ENCODE data around the gene SLA2. TPM values are rescaled to one million over a fixed set of nuclear protein-coding genes. Genes with fewer than 3 reads are reported as not detected.
A peak's percentile ranks its signal among the peaks of the same experiment; 100 is the strongest.

Gene SLA2
- polyA plus RNA-seq, 1 of the 3 experiments (the other 2 are of a cell fraction): not detected

DNA sequence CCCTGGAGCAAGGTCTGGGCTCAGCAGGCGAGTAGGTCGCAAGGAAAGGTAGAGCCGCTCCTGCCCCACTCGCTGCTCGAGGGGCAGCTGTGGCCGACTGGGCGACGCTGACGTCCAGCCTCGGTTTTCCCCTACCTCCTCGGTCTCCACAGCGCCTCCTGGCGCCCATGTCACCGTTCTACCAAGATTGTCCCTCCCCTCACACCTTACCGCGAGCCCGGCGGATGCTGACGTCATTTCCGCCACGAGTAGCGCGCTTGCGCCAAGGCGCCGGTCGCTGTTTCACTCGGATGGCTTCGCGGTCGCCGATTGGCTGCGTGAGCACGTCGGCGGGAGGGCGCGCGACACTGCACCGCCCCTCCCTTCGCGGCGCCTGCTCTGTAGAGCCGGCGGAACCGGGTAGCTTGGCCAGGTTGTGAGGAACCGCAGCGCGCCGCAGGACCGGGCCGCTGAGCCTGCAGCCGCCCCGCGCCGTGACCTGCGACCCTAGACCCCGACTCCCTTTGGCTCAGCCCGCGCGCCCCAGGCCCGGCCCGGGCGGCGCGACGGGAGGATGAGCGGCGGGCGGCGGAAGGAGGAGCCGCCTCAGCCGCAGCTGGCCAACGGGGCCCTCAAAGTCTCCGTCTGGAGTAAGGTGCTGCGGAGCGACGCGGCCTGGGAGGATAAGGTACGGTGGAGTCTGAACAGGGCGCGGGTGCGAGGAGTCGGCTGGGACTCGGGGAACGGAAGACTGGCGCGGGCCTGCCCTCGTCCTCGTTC, 40.4 kb downstream of the SLA2 start, which contains the start of gene RAB5IF (continued):
- TF ChIP-seq RCOR1 (IDR thresholded peaks at IDR 0.05; ENCODE audit: low read length) (no peak), MXI1 (IDR thresholded peaks at IDR 0.05; ENCODE audit: low read depth, low read length) (0 out of 2 replicates have a peak, but pooled peaks have one; percentile 55), TCF12 (IDR thresholded peaks at IDR 0.05) (no peak), SMC3 (IDR thresholded peaks at IDR 0.05; ENCODE audit: low read depth, low read length) (peak; percentile 87), RXRA (IDR thresholded peaks at IDR 0.05; ENCODE audit: borderline replicate concordance, low read depth) (no peak), EP300 (IDR thresholded peaks at IDR 0.05; ENCODE audit: borderline replicate concordance in 1 of 2, low read depth in 1 of 2, low read length in 1 of 2) (no peak; a peak in 1 of 4 replicates), GABPA (IDR thresholded peaks at IDR 0.05; ENCODE audit: low read depth) (peak; percentile 91), CHD2 (IDR thresholded peaks at IDR 0.05; ENCODE audit: low read length, partially characterized antibody) (peak; percentile 90), POLR2AphosphoS5 (IDR thresholded peaks at IDR 0.05; ENCODE audit: low read depth, low read length) (peak; percentile 80), FOXM1 (IDR thresholded peaks at IDR 0.05; ENCODE audit: low read depth) (no peak), NFIC (IDR thresholded peaks at IDR 0.05; ENCODE audit: borderline replicate concordance) (no peak), USF1 (IDR thresholded peaks at IDR 0.05; ENCODE audit: borderline replicate concordance, low read depth) (no peak), PBX3 (IDR thresholded peaks at IDR 0.05) (peak; percentile 17; the same call in 1 of the 2 replicates), NRF1 (IDR thresholded peaks at IDR 0.05; ENCODE audit: low read depth, low read length) (peak; percentile 79), EZH2phosphoT487 (IDR thresholded peaks at IDR 0.05; ENCODE audit: borderline replicate concordance, low read depth) (no peak), RAD21 (IDR thresholded peaks at IDR 0.05; ENCODE audit: low read length) (peak; percentile 69)
- TF ChIP-seq, protein P1, sequence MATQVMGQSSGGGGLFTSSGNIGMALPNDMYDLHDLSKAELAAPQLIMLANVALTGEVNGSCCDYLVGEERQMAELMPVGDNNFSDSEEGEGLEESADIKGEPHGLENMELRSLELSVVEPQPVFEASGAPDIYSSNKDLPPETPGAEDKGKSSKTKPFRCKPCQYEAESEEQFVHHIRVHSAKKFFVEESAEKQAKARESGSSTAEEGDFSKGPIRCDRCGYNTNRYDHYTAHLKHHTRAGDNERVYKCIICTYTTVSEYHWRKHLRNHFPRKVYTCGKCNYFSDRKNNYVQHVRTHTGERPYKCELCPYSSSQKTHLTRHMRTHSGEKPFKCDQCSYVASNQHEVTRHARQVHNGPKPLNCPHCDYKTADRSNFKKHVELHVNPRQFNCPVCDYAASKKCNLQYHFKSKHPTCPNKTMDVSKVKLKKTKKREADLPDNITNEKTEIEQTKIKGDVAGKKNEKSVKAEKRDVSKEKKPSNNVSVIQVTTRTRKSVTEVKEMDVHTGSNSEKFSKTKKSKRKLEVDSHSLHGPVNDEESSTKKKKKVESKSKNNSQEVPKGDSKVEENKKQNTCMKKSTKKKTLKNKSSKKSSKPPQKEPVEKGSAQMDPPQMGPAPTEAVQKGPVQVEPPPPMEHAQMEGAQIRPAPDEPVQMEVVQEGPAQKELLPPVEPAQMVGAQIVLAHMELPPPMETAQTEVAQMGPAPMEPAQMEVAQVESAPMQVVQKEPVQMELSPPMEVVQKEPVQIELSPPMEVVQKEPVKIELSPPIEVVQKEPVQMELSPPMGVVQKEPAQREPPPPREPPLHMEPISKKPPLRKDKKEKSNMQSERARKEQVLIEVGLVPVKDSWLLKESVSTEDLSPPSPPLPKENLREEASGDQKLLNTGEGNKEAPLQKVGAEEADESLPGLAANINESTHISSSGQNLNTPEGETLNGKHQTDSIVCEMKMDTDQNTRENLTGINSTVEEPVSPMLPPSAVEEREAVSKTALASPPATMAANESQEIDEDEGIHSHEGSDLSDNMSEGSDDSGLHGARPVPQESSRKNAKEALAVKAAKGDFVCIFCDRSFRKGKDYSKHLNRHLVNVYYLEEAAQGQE (IDR thresholded peaks at IDR 0.05; ENCODE audit: low read depth, low read length): no peak
- TF ChIP-seq, protein P2, sequence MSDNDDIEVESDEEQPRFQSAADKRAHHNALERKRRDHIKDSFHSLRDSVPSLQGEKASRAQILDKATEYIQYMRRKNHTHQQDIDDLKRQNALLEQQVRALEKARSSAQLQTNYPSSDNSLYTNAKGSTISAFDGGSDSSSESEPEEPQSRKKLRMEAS (IDR thresholded peaks at IDR 0.05; ENCODE audit: low read depth): peak; percentile 85
